ENCODE data around the gene JARID2.

The JARID2 gene

DNA sequence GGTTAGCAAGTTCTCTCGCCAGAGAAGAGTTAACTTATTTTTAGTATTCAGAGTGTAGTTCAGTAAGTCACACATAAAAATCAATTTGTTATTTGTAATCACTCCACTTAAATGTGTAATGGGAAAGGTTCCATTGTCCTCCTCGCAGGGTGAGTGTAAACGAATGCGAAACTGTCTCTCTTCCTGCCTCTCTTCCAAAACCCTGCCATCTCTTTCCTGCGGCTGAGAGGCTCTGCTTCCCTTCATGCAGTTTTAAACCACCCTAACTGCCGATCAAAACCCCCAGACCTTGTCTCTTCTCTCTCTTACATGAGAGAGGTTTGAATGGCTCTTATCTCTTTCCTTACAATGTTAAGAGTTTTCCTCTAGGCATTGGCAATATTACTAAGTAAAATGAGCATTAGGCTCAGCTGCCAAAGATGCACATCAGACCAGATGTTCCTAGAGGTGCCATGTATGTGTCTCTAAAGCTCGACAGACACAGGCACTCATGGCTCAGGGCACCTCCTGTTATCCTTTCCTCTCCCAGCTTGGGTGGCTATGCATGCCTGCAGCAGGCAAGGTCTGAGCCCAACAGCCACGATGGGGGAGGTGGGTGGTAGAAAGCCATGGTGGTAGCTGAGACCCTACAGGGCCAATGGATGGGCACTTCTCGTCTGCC, 91.2 kb downstream of the JARID2 start:
- TF ChIP-seq, protein P1, sequence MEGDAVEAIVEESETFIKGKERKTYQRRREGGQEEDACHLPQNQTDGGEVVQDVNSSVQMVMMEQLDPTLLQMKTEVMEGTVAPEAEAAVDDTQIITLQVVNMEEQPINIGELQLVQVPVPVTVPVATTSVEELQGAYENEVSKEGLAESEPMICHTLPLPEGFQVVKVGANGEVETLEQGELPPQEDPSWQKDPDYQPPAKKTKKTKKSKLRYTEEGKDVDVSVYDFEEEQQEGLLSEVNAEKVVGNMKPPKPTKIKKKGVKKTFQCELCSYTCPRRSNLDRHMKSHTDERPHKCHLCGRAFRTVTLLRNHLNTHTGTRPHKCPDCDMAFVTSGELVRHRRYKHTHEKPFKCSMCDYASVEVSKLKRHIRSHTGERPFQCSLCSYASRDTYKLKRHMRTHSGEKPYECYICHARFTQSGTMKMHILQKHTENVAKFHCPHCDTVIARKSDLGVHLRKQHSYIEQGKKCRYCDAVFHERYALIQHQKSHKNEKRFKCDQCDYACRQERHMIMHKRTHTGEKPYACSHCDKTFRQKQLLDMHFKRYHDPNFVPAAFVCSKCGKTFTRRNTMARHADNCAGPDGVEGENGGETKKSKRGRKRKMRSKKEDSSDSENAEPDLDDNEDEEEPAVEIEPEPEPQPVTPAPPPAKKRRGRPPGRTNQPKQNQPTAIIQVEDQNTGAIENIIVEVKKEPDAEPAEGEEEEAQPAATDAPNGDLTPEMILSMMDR (IDR thresholded peaks at IDR 0.05; ENCODE audit: extremely low read depth, insufficient read depth, missing control alignments) = no peak
- in situ Hi-C loops (cut with MboI; ENCODE audit: low pct_unique_long_range_greater_than_20kb, low sequenced_read_pairs, unreplicated experiment) = no loop called here
- no peak for DNase-seq (ENCODE audit: low spot score)

DNA sequence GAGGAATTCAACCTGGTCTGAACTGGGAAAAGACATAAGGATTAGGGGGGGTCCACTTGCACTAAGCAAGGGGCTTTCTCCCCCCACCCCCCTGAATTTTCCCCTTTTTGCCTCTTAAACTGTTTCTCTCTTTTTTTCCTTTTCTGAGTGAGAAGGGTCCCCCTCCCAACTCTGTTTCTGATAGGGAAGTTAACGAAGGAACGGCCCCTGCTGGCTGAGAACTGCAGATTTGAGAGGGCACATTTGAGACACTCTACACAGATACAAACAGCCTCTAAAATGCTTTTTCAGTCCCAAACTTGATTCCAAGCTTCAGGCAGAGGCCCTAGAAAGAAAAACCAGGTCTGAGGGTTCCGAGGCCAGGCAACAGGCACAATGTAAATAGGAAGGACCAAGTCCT, 91.7 kb downstream of the JARID2 start:
- TF ChIP-seq, protein P1 (IDR thresholded peaks at IDR 0.05; ENCODE audit: extremely low read depth, insufficient read depth, missing control alignments) = peak; percentile 25
- in situ Hi-C loops (cut with MboI; ENCODE audit: low pct_unique_long_range_greater_than_20kb, low sequenced_read_pairs, unreplicated experiment) = no loop called here
- DNase-seq (ENCODE audit: low spot score) = no peak

GRCh38 chr6:15338476-15338875, 92.6 kb downstream of the JARID2 start:
- TF ChIP-seq, protein P1 (IDR thresholded peaks at IDR 0.05; ENCODE audit: extremely low read depth, insufficient read depth, missing control alignments) = no peak
- no peak for DNase-seq (ENCODE audit: low spot score)
- in situ Hi-C loops (cut with MboI; ENCODE audit: low pct_unique_long_range_greater_than_20kb, low sequenced_read_pairs, unreplicated experiment) = no loop called here

GRCh38 chr6:15339081-15339480, 93.2 kb downstream of the JARID2 start:
- DNase-seq (ENCODE audit: low spot score) = no peak
- in situ Hi-C loops (cut with MboI; ENCODE audit: low pct_unique_long_range_greater_than_20kb, low sequenced_read_pairs, unreplicated experiment) = no loop called here
- TF ChIP-seq, protein P1 (IDR thresholded peaks at IDR 0.05; ENCODE audit: extremely low read depth, insufficient read depth, missing control alignments) = no peak

DNA sequence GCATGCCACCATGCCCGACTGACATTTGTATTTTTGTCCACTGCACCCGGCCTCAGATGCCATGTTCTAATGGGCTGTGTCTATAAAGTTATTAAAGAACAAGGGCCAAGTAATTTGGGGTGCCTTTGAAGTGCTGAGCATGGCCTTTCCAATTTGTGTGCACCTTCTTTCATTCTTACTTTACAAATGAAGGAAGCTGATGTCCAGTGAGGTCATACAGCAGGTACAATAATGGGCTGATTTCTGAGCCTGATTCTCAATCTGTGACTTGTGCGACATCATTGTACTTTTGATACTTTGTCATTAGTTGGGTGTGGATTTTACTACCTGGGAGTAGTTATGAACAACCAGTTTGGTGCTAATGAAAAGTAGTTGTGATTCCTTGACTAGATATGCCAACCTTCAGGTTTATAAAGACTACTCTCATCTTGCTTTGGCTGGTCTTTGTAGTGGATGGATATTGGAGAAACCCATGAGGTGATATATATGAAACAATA, 94.3 kb downstream of the JARID2 start:
- in situ Hi-C loops (cut with MboI; ENCODE audit: low pct_unique_long_range_greater_than_20kb, low sequenced_read_pairs, unreplicated experiment) = no loop called here
- DNase-seq (ENCODE audit: low spot score) = no peak
- TF ChIP-seq, protein P1 (IDR thresholded peaks at IDR 0.05; ENCODE audit: extremely low read depth, insufficient read depth, missing control alignments) = no peak

DNA sequence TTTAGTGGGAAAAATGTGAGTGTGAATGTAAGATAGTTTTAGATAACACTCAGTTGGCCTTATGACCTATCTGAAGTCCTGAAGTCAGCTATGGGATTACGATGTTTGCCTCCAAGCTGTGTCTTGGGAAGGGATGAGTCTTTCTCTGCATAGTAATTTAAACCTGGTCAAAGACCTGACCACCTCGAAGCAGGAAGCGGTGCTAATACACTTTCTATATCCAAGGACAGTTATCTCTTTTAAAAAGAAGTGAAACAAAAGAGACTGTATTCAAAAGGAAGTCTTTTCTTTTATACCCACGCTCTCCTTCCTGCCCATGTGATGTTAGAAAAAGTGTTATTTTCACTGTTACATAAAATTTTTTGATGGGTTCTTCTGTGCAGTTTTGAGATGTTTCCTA, 94.9 kb downstream of the JARID2 start:
- in situ Hi-C loops (cut with MboI; ENCODE audit: low pct_unique_long_range_greater_than_20kb, low sequenced_read_pairs, unreplicated experiment) = no loop called here
- TF ChIP-seq, protein P1 (IDR thresholded peaks at IDR 0.05; ENCODE audit: extremely low read depth, insufficient read depth, missing control alignments) = no peak
- DNase-seq (ENCODE audit: low spot score) = no peak
